RWPE2 (cell line): Measurements from ENCODE around the gene PDLIM7.

Experiments used
- ATAC-seq: fragments of 200-7000 bp; cut with Tn5 transposase; 3 replicates; pipeline ENCODE4 v1.9.1; 2021; ENCODE audit warnings: low read depth
- DNase-seq: peaks from one replicate; pipeline ENCODE4 v3.0.0-alpha.2; 2020; ENCODE audit warnings: low spot score
- H3K27ac ChIP-seq: fragments of 450-650 bp; 2 replicates; pipeline ENCODE4 v1.5.1; 2017; ENCODE audit warnings: mild to moderate bottlenecking; ENCODE audit not compliant: poor library complexity, severe bottlenecking
- H3K27me3 ChIP-seq: fragments of 250-450 bp; sonication (Bioruptor Pico); 2 replicates; pipeline ENCODE4 v1.5.1; 2021; ENCODE audit warnings: mild to moderate bottlenecking, moderate library complexity; ENCODE audit not compliant: insufficient read depth, poor library complexity, severe bottlenecking
- H3K36me3 ChIP-seq: fragments of 250-450 bp; sonication (Bioruptor Pico); 2 replicates; pipeline ENCODE4 v1.5.1; 2020; ENCODE audit warnings: low read depth, mild to moderate bottlenecking, moderate library complexity
- H3K4me1 ChIP-seq: fragments of 250-450 bp; sonication (Bioruptor Pico); 2 replicates; pipeline ENCODE4 v1.5.1; 2021; ENCODE audit warnings: mild to moderate bottlenecking, moderate library complexity; ENCODE audit not compliant: insufficient read depth, poor library complexity, severe bottlenecking
- H3K4me3 ChIP-seq: fragments of 250-450 bp; sonication (Bioruptor Pico); 2 replicates; pipeline ENCODE4 v1.5.1; 2021; ENCODE audit warnings: mild to moderate bottlenecking, moderate library complexity; ENCODE audit not compliant: severe bottlenecking
- H3K9me3 ChIP-seq: fragments of 250-450 bp; sonication (Bioruptor Pico); 2 replicates; pipeline ENCODE4 v1.5.1; 2021; ENCODE audit warnings: mild to moderate bottlenecking, moderate library complexity; ENCODE audit not compliant: severe bottlenecking
- TF ChIP-seq, protein P1 (sequence below): fragments of 450-650 bp; IDR thresholded peaks from one replicate; pipeline ENCODE4 v1.5.1; 2017; ENCODE audit warnings: mild to moderate bottlenecking, moderate library complexity; ENCODE audit not compliant: poor library complexity, severe bottlenecking

Gene PDLIM7

DNA sequence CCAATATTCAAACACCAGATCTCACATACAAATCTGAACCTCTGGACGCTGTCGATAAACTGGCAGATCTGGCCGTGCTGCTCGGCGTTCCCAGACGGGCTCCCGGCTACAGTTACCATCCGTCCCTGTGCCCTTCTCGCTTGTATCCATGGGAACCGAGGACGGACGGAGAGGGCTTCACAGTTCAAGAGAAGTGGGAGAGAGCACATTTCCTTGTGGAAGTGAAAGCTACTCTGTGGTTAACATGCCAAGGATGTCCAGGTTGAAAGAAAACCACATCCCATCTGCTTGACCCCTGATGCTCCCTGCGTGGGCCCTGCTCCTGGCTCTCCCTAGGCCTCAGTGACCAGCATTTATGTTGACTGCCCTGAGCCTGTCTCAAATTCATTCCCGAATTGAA, 17.6 kb downstream of the PDLIM7 start:
- no peaks in the 10 kb centered on the region for H3K9me3 ChIP-seq
- peak overlapping the region; percentile 3 for H3K27ac ChIP-seq
- H3K27me3 ChIP-seq = no peaks in the 10 kb centered on the region
- TF ChIP-seq, protein P1, sequence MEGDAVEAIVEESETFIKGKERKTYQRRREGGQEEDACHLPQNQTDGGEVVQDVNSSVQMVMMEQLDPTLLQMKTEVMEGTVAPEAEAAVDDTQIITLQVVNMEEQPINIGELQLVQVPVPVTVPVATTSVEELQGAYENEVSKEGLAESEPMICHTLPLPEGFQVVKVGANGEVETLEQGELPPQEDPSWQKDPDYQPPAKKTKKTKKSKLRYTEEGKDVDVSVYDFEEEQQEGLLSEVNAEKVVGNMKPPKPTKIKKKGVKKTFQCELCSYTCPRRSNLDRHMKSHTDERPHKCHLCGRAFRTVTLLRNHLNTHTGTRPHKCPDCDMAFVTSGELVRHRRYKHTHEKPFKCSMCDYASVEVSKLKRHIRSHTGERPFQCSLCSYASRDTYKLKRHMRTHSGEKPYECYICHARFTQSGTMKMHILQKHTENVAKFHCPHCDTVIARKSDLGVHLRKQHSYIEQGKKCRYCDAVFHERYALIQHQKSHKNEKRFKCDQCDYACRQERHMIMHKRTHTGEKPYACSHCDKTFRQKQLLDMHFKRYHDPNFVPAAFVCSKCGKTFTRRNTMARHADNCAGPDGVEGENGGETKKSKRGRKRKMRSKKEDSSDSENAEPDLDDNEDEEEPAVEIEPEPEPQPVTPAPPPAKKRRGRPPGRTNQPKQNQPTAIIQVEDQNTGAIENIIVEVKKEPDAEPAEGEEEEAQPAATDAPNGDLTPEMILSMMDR = no peak
- no peak overlapping the region for H3K4me3 ChIP-seq
- DNase-seq = no peak
- H3K4me1 ChIP-seq = peaks cover 9% of the 10 kb centered on the region
- H3K36me3 ChIP-seq = peaks cover 11% of the 10 kb centered on the region
- ATAC-seq = peak; percentile 0; the same call in 2 of the 3 replicates

DNA sequence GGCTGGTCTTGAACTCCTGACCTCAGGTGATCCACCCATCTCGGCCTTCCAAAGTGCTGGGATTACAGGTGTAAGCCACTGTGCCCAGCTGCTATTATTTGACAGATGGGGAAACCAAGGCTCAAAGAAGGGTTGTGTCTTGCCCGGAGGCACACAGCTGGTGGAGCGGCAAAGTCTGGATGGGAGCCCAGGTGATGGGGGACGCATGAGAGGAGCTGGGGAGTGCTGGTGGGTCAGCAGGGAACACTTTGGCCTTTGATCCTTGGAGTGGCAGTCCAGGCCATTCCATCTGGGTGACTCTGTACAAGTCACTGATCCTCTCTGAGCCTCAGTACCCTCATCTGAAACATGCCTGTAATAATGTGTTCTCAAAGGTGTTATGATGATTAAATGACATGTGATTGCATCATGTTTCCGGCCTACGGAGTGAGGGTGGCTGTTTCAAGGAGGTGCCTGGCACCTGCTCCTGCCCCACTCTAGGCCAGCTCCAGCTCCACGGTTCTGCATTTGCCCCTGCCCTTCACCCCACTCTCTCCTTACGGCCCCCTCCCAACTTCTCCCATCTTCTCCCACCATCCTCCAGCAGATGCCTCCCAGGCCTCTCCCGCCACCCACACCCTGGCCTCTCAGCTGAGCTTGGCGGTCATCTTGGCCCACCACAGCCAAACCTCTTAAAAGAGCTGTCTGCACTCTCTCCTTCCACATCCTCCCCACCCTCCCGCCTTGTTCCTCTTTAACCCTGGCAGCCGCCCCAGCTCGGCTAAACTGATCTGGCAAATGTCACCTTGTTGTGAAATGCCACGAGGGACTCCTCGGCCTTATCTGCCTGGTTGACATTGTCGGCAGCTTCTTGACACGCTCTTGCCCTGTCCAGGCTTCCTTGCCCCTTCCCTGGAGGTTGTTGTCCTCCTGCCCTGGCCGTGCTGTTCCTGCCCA, 18.4 kb downstream of the PDLIM7 start:
- no peak for DNase-seq
- TF ChIP-seq, protein P1 = no peak

DNA sequence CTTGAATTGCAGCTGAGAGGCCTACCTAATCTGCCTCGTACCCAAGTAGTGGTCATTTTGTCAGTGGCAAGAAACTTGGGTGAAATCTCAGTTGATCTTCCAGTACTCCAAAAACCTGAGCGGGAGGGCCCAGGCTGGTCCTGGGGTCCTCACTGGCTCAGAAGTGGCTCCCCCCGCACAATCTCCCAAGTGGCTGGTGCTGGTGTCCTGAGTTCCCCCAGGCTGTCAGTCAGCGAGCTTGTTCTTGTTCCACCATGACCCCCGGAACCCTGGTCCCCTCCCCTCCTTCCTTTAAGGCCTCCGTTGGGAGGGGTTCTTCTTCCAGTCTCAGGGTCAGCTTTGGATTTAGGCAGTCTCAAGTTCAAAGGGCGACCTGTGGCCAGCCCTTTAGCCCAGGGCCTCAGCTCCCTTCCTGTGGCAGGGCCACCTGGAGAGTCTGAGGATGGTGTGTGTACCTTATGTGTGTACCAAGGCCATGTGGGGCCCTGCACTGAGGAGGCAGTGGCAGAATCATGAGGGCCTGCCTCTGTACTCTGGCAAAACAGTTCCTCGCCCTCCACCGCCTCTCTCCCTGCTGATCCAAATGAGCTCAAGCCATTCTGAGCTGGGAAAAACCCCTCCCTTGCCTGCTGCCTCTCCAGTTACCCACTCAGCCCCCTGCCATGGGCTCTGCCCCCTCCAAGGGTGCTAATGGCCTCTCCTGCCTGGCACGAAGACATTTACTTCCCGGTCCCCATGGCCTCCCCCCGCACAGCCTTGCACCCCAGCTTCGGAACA, 19.5 kb downstream of the PDLIM7 start:
- no peak for DNase-seq
- no peak overlapping the region for H3K27ac ChIP-seq
- H3K27me3 ChIP-seq = no peaks in the 10 kb centered on the region
- no peaks in the 10 kb centered on the region for H3K9me3 ChIP-seq
- peak; percentile 1; the same call in 2 of the 3 replicates for ATAC-seq
- TF ChIP-seq, protein P1 = no peak
- H3K36me3 ChIP-seq = 0 out of 2 replicates have a peak, but pooled peaks cover under 1% of the 10 kb centered on the region
- H3K4me1 ChIP-seq = peaks cover 9% of the 10 kb centered on the region
- H3K4me3 ChIP-seq = no peak overlapping the region

More for the DNA sequence above, 18.4 kb downstream of the PDLIM7 start:
- H3K4me1 ChIP-seq = peaks cover 9% of the 10 kb centered on the region
- H3K36me3 ChIP-seq = peaks cover 10% of the 10 kb centered on the region
- ATAC-seq = peak; percentile 11
- H3K27ac ChIP-seq = peak overlapping the region; percentile 1
- no peaks in the 10 kb centered on the region for H3K9me3 ChIP-seq
- H3K4me3 ChIP-seq = no peak overlapping the region
- H3K27me3 ChIP-seq = no peaks in the 10 kb centered on the region

DNA sequence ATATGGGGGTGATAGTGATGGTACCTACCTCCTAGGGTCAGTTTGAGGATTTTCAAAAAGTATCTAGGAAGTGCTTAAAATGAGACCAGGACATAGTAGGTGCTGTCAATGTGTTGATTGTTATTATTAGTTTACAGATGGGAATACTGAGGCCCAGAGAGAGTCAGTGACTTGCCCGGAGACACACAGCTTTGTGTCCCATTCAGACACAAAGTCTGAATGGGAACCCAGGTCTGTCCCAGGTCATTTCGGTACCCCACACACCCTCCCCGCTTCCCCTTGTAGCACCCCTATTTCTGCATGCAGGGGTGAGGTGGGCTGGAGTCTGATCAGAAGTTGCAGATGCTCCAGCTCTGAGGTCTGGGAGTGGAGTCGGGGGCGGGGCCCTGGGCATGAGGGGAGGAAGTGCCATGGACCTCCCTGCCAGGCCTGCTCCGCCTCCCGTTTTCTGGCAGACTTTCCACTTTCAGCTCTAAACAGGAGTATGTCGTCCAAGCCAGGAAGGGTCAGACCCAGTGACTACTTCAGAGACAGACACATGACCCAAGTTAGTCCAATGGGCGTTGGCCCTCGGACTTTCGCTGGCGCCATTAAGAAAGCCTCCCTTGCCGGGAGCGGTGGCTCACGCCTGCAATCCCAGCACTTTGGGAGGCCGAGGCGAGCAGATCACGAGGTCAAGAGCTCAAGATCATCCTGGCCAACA, 20.7 kb downstream of the PDLIM7 start:
- H3K4me1 ChIP-seq = peaks cover 14% of the 10 kb centered on the region
- no peak overlapping the region for H3K4me3 ChIP-seq
- H3K9me3 ChIP-seq = no peaks in the 10 kb centered on the region
- no peaks in the 10 kb centered on the region; the same call in 1 of the 2 replicates for H3K36me3 ChIP-seq
- no peak overlapping the region for H3K27ac ChIP-seq
- ATAC-seq (no peak), DNase-seq (no peak)
- TF ChIP-seq, protein P1 = no peak
- no peaks in the 10 kb centered on the region for H3K27me3 ChIP-seq
